Adrenal gland (tissue), 12 donors: ENCODE measurements around the gene CBARP. TPM values are rescaled to one million over a fixed set of nuclear protein-coding genes. Genes with fewer than 3 reads are reported as not detected.

Experiments used
- DNase-seq, 7 donors: peaks; one replicate each; pipeline ENCODE4 v3.0.0-alpha.2; 2019 to 2020
- H3K27ac ChIP-seq, 5 donors: fragments of 200-600 bp; sonication (generic) in 4 of 5; 1 replicate in 3 of 5; 2 replicates in 2 of 5; pipeline versions ENCODE4 v1.5.1 to v1.8.0; 2016 to 2020; ENCODE audit warnings: mild to moderate bottlenecking in 1 of 5
- H3K27me3 ChIP-seq: fragments of 200-600 bp; 2 replicates; pipeline ENCODE4 v1.8.0; 2021
- H3K36me3 ChIP-seq, 2 donors: fragments of 200-600 bp; replicated peaks in 1 of 2; 1 replicate in 1 of 2; 2 replicates in 1 of 2; pipeline versions ENCODE4 v1.5.1 to v1.8.0; 2018 to 2022
- H3K4me1 ChIP-seq, 2 donors: fragments of 200-600 bp; replicated peaks in 1 of 2; 1 replicate in 1 of 2; 2 replicates in 1 of 2; pipeline versions ENCODE4 v1.5.1 to v1.8.0; 2018 to 2021
- H3K4me3 ChIP-seq, 4 donors: fragments of 200-600 bp; sonication (generic) in 3 of 4; one replicate each; pipeline ENCODE4 v1.5.1; 2016 to 2018
- H3K9me3 ChIP-seq, 3 donors: fragments of 200-600 bp; sonication (generic) in 1 of 3; replicated peaks in 1 of 3; 1 replicate in 2 of 3; 2 replicates in 1 of 3; pipeline versions ENCODE4 v1.5.1 to v1.8.0; 2016 to 2021
- CTCF ChIP-seq, 6 experiments: fragments of 450-650 bp in 4 of 6; fragments of 200-600 bp in 2 of 6; sonication (generic) in 1 of 6; IDR thresholded peaks; 1 replicate in 5 of 6; 2 replicates in 1 of 6; pipeline versions ENCODE4 v1.5.1 to v1.8.0; 2016 to 2021; ENCODE audit warnings: antibody characterized with exemption in 6 of 6, mild to moderate bottlenecking in 2 of 6, moderate library complexity in 1 of 6
- POLR2A ChIP-seq, 2 donors: fragments of 450-650 bp; IDR thresholded peaks; one replicate each; pipeline ENCODE4 v1.6.1; 2017; ENCODE audit warnings: antibody characterized with exemption in 2 of 2, mild to moderate bottlenecking in 2 of 2, moderate library complexity in 1 of 2
- WGBS, 4 donors: extraction: QIAGEN DNeasy Blood & Tissue Kit in 2 of 4; methylation state at CpG; one replicate each; pipeline versions ENCODE4 v1.1.5 to v1.1.7; 2013 to 2017; 5-methylcytosine and 5-hydroxymethylcytosine counted together
- intact Hi-C, 2 donors: fragments of 100-400 bp; cut with DNase I; formaldehyde crosslinking; loops; one replicate each; pipeline versions ENCODE4 v1.14.1 to v1.15.0; 2022 to 2023
- polyA plus RNA-seq, 3 donors: library from polyadenylated mRNA; stranded (reverse); fragments of 200-250 nt in 2 of 3; fragments of 350-450 nt in 1 of 3; fragmentation: Illumina TruSeq in 1 of 3; extraction: RNeasy Lipid Tissue Mini Kit (QIAGEN cat#74804) in 1 of 3; gene quantifications; one replicate each; pipeline ENCODE4 v1.2.3, GENCODE V29; 2013 to 2014
- total RNA-seq, 9 donors: library from RNA; depleted of rRNA in 4 of 9; stranded (reverse); fragments of >200 nt in 4 of 9; fragments of 120-200 nt in 1 of 9; fragmentation: NEBNext Ultra II Directional in 1 of 9; extraction: Animal tissue kit (Norgen Biotek cat#: 25700) in 1 of 9; gene quantifications; one replicate each; pipeline versions ENCODE4 v1.1.0 to v1.2.4, GENCODE V29; 2013 to 2023
- donor health status: healthy with polysubstance abuse.
- donor health status: Bipolar disorder and iron deficiency.
- donor health status: DM: yes; HTN: yes; CAD: no.
- donor health status: DM: no; HTN: no; CAD: no.
- donor health status: DM: no; HTN: no; CAD: no.
- donor health status: DM: yes; HTN: yes; CAD: no.

The CBARP gene
- total and polyA plus RNA-seq, 12 donors, result 0.09 to 9.3 (median 1.8) TPM; not detected in 2

GRCh38 chr19:1273263-1274041 is 35.6 kb upstream of the CBARP start:
- no peaks in the 10 kb centered on the region for H3K9me3 ChIP-seq
- H3K4me3 ChIP-seq, result no peak overlapping the region
- H3K36me3 ChIP-seq, result peaks cover 0 to 55% of the 10 kb centered on the region in 2 donors
- H3K4me1 ChIP-seq, result peaks cover 51 to 69% of the 10 kb centered on the region in 2 donors
- WGBS, 4 donors, result 75 to 84% (median 77%) methylated on average over 19 to 25 of the region's 25 CpGs
- H3K27ac ChIP-seq, result peak overlapping the region in 4 of 5 donors; percentile 96 to 100 (median 98)
- intact Hi-C loops, result loop anchor here in 1 of 2 donors (10.0 kb wide), 1 partner anchor 161 kb away; the partner anchor contains the start of gene RPS15
- no peak for TF ChIP-seq POLR2A (IDR thresholded peaks at IDR 0.05)
- TF ChIP-seq CTCF (IDR thresholded peaks at IDR 0.05), result no peak
- peak in 3 of 7 donors; percentile 48 to 71 (median 49) for DNase-seq
- H3K27me3 ChIP-seq, result no peaks in the 10 kb centered on the region

- Histone ChIP-seq H3K36me3 (peaks cover 0 to 53% of the 10 kb centered on the region in 2 donors), H3K4me3 (no peak overlapping the region), H3K27me3 (no peaks in the 10 kb centered on the region), H3K4me1 (peaks cover 51 to 75% of the 10 kb centered on the region in 2 donors), H3K27ac (peak overlapping the region in 3 of 5 donors; percentile 99 to 100 (median 99)), H3K9me3 (no peaks in the 10 kb centered on the region)
- intact Hi-C loops, result loop anchor here in 1 of 2 donors (10.0 kb wide), 1 partner anchor 162 kb away; the partner anchor contains the start of gene RPS15
- 74 to 75% (median 74%) methylated on average over 32 to 33 of the region's 33 CpGs for WGBS, 4 donors
- TF ChIP-seq CTCF (IDR thresholded peaks at IDR 0.05), result no peak
- TF ChIP-seq POLR2A (IDR thresholded peaks at IDR 0.05), result no peak
- DNase-seq, result peak in 3 of 7 donors; percentile 45 to 68 (median 50)
These were observed 34.8 kb upstream of the CBARP start for GRCh38 chr19:1272423-1273262.

GRCh38 chr19:1271528-1272422 is 34.0 kb upstream of the CBARP start:
- H3K27ac ChIP-seq, result peak overlapping the region in 4 of 5 donors; percentile 8 to 100 (median 99)
- peak in 4 of 7 donors; percentile 49 to 71 (median 58) for DNase-seq
- peaks cover 0 to 47% of the 10 kb centered on the region in 2 donors for H3K36me3 ChIP-seq
- no peaks in the 10 kb centered on the region for H3K27me3 ChIP-seq
- intact Hi-C loops, result loop anchor here in 1 of 2 donors (10.0 kb wide), 1 partner anchor 163 kb away; the partner anchor contains the start of gene RPS15
- WGBS, 4 donors, result 56 to 66% (median 59%) methylated on average over 9 to 37 of the region's 37 CpGs
- TF ChIP-seq CTCF (IDR thresholded peaks at IDR 0.05) (no peak), POLR2A (IDR thresholded peaks at IDR 0.05) (no peak)
- H3K9me3 ChIP-seq, result no peaks in the 10 kb centered on the region
- peak overlapping the region in 1 of 4 donors; percentile 84 for H3K4me3 ChIP-seq
- peaks cover 57 to 82% of the 10 kb centered on the region in 2 donors for H3K4me1 ChIP-seq
